Heart left ventricle (tissue), 16 donors: ENCODE results near the gene CHST7. TPM values are rescaled to one million over a fixed set of nuclear protein-coding genes. Genes with fewer than 3 reads are reported as not detected.
A peak's percentile ranks its signal among the peaks of the same experiment; 100 is the strongest.
"Not testable (repeated sequence)": the region's sequence is repeated elsewhere in the genome, so short reads cannot be mapped to it uniquely, and the experiment has no call there.

Experiments
- ATAC-seq, 4 donors: fragments of 200-7000 bp; cut with Tn5 transposase; one replicate each; pipeline ENCODE4 v1.9.1; 2020 to 2022; ENCODE audit warnings: moderate library complexity in 4 of 4, mild to moderate bottlenecking in 3 of 4, moderate number of reproducible peaks in 1 of 4
- DNase-seq, 5 donors: peaks; one replicate each; pipeline ENCODE4 v3.0.0-alpha.2; 2020
- H3K27ac ChIP-seq, 12 donors: fragments of 200-600 bp; sonication (generic) in 4 of 12; one replicate each; pipeline versions ENCODE4 v1.5.0 to v1.8.0; 2016 to 2022; ENCODE audit warnings: mild to moderate bottlenecking in 2 of 12
- H3K27me3 ChIP-seq, 9 donors: fragments of 200-600 bp; sonication (generic) in 2 of 9; one replicate each; pipeline versions ENCODE4 v1.5.1 to v1.8.0; 2016 to 2022; ENCODE audit warnings: mild to moderate bottlenecking in 3 of 9
- H3K36me3 ChIP-seq, 9 donors: fragments of 200-600 bp; sonication (generic) in 2 of 9; one replicate each; pipeline versions ENCODE4 v1.5.0 to v1.8.0; 2018 to 2022; ENCODE audit warnings: mild to moderate bottlenecking in 2 of 9
- H3K4me1 ChIP-seq, 12 donors: fragments of 200-600 bp; sonication (generic) in 4 of 12; one replicate each; pipeline versions ENCODE4 v1.5.0 to v1.8.0; 2016 to 2022; ENCODE audit warnings: mild to moderate bottlenecking in 3 of 12
- H3K4me3 ChIP-seq, 12 donors: fragments of 200-600 bp; sonication (generic) in 4 of 12; one replicate each; pipeline versions ENCODE4 v1.5.0 to v1.8.0; 2017 to 2022; ENCODE audit warnings: mild to moderate bottlenecking in 9 of 12, moderate library complexity in 4 of 12
- H3K9me3 ChIP-seq, 12 donors: fragments of 200-600 bp; sonication (generic) in 4 of 12; one replicate each; pipeline versions ENCODE4 v1.5.0 to v1.8.0; 2016 to 2022; ENCODE audit warnings: mild to moderate bottlenecking in 1 of 12
- CTCF ChIP-seq, 12 donors: fragments of 200-600 bp; sonication (generic) in 4 of 12; IDR thresholded peaks; one replicate each; pipeline versions ENCODE4 v1.5.0 to v1.8.0; 2018 to 2022; ENCODE audit warnings: antibody characterized with exemption in 12 of 12, mild to moderate bottlenecking in 5 of 12
- POLR2A ChIP-seq, 2 donors: fragments of 450-650 bp; IDR thresholded peaks; one replicate each; pipeline ENCODE4 v1.6.1; 2017; ENCODE audit warnings: antibody characterized with exemption in 2 of 2, mild to moderate bottlenecking in 2 of 2, moderate library complexity in 2 of 2
- WGBS, 4 donors: extraction: QIAGEN DNeasy Blood & Tissue Kit in 2 of 4; methylation state at CpG; one replicate each; pipeline versions ENCODE4 v1.1.5 to v1.1.7; 2013 to 2018; 5-methylcytosine and 5-hydroxymethylcytosine counted together
- intact Hi-C, 10 donors: fragments of 100-400 bp; cut with DNase I; formaldehyde crosslinking; loops; one replicate each; pipeline versions ENCODE4 v1.11.1 to v1.14.2; 2022
- polyA plus RNA-seq, 2 donors: library from polyadenylated mRNA; stranded (reverse); fragments of 200-250 nt; gene quantifications; one replicate each; pipeline ENCODE4 v1.2.3, GENCODE V29; 2013
- total RNA-seq, 9 donors: library from RNA; depleted of rRNA in 2 of 9; stranded (reverse); fragments of >200 nt in 2 of 9; fragmentation: NEBNext Ultra II Directional in 3 of 9; extraction: Animal tissue kit (Norgen Biotek cat#: 25700) in 3 of 9; gene quantifications; one replicate each; pipeline versions ENCODE4 v1.1.0 to v1.2.4, GENCODE V29; 2016 to 2023
- donor health status: ischemic (EF 13 %, LVEDD 7.1; RV severe dilation, severe dysfunction).
- donor health status: healthy with polysubstance abuse.
- donor health status: DM: no; HTN: yes; CAD: no.
- donor health status: DM: no; HTN: no; CAD: no.
- donor health status: ischemic (EF 25% LVEDD 6.9; RV normal size, moderate dysfunction).
- donor health status: ischemic (EF 25% LVEDD 5.7; RV mildly dilated, moderate dysfunction).
- donor health status: healthy.
- donor health status: DM: yes; HTN: yes; CAD: no.
- donor health status: ischemic (EF 35%, LVEDD 5.7; RV mildly dilated, moderate dysfunction).
- donor health status: nonischemic (EF 11% LVEDD 7.7; RV severe dilation, severe dysfunction).
- donor health status: DM: yes; HTN: yes; CAD: no.
- donor health status: PGD.
- donor health status: ischemic (EF 29% LVEDD 5.4; RV normal size, mild dysfunction).
- donor health status: nonischemic (EF 23%, LVEDD 6.1; RV moderate dilation, normal function).

The CHST7 gene
- total and polyA plus RNA-seq, 11 donors, result 3.6 to 41.8 (median 15.0) TPM

GRCh38 chrX:46543441-46543840, 30.1 kb upstream of the CHST7 start:
- DNase-seq (no peak), ATAC-seq (no peak)
- H3K9me3 ChIP-seq, result no peaks in the 10 kb centered on the region
- H3K4me1 ChIP-seq, result peaks cover 0 to 23% (median 8%) of the 10 kb centered on the region in 12 donors
- 73 to 90% (median 82%) methylated on average over 2 of the region's 2 CpGs for WGBS, 4 donors
- peaks cover 0 to 17% (median 0%) of the 10 kb centered on the region in 9 donors for H3K36me3 ChIP-seq
- no peak overlapping the region for H3K27ac ChIP-seq
- TF ChIP-seq CTCF (IDR thresholded peaks at IDR 0.05) (no peak), POLR2A (IDR thresholded peaks at IDR 0.05) (no peak)
- H3K4me3 ChIP-seq, result no peak overlapping the region
- intact Hi-C loops, result no loop called here
- peaks cover 0 to 5% (median 0%) of the 10 kb centered on the region in 9 donors for H3K27me3 ChIP-seq

GRCh38 chrX:46544527-46544926, 29.0 kb upstream of the CHST7 start:
- Histone ChIP-seq H3K4me3 (peak overlapping the region; percentile 37 to 92 (median 78)), H3K4me1 (peaks cover 0 to 23% (median 8%) of the 10 kb centered on the region in 12 donors), H3K36me3 (peaks cover 0 to 20% (median 0%) of the 10 kb centered on the region in 9 donors), H3K27ac (peak overlapping the region in 8 of 12 donors; percentile 82 to 89 (median 84))
- intact Hi-C loops, ATAC-seq, H3K27me3 ChIP-seq, H3K9me3 ChIP-seq, DNase-seq: not testable (repeated sequence)
- WGBS, 4 donors, result 41 to 48% (median 44%) methylated on average over 5 to 7 of the region's 7 CpGs

GRCh38 chrX:46545111-46546005, 28.2 kb upstream of the CHST7 start, which contains the start of gene ZNF674:
ZNF674 (minus strand) TSS chrX:46545421; CDS start chrX:46542087, 3,334 bp downstream.
- DNase-seq (peak; percentile 91 to 97 (median 94)), ATAC-seq (peak; percentile 92 to 98 (median 94))
- H3K4me1 ChIP-seq, result peaks cover 0 to 23% (median 8%) of the 10 kb centered on the region in 12 donors
- peaks cover 0 to 5% (median 0%) of the 10 kb centered on the region in 9 donors for H3K27me3 ChIP-seq
- TF ChIP-seq POLR2A (IDR thresholded peaks at IDR 0.05) (peak in 1 of 2 donors; percentile 60), CTCF (IDR thresholded peaks at IDR 0.05) (peak in 11 of 12 donors; percentile 10 to 48 (median 26))
- peaks cover 0 to 17% (median 0%) of the 10 kb centered on the region in 9 donors for H3K36me3 ChIP-seq
- H3K4me3 ChIP-seq, result peak within 1 kb of the TSS; percentile 37 to 92 (median 78)
- H3K9me3 ChIP-seq, result no peaks in the 10 kb centered on the region
- intact Hi-C loops, result loop anchor here in 2 of 10 donors (5.0 kb wide), 2 partner anchors 98 to 142 kb away; no protein-coding TSS in a partner anchor
- WGBS, 4 donors, result 0 to 50% (median 22%) methylated on average over 47 to 57 of the region's 57 CpGs
- H3K27ac ChIP-seq, result peak within 1 kb of the TSS in 11 of 12 donors; percentile 41 to 89 (median 83)

GRCh38 chrX:46547857-46548256, 25.7 kb upstream of the CHST7 start:
- DNase-seq, result no peak
- WGBS, 4 donors, result 77 to 82% (median 80%) methylated on average over 6 of the region's 6 CpGs
- no peaks in the 10 kb centered on the region for H3K27me3 ChIP-seq

More at GRCh38 chrX:46547857-46548256, 25.7 kb upstream of the CHST7 start:
- Histone ChIP-seq H3K36me3 (peaks cover 0 to 13% (median 0%) of the 10 kb centered on the region in 9 donors), H3K27ac (no peak overlapping the region), H3K4me3 (no peak overlapping the region), H3K9me3 (no peaks in the 10 kb centered on the region), H3K4me1 (peaks cover 0 to 23% (median 8%) of the 10 kb centered on the region in 12 donors)
- intact Hi-C loops, result loop anchor here in 2 of 10 donors (5.0 kb wide), 2 partner anchors 101 to 139 kb away; no protein-coding TSS in a partner anchor
- ATAC-seq, result no peak
- no peak for TF ChIP-seq POLR2A (IDR thresholded peaks at IDR 0.05)
- TF ChIP-seq CTCF (IDR thresholded peaks at IDR 0.05), result no peak
